HCT116 (cell line): ENCODE measurements around the gene A2M. TPM values are rescaled to one million over a fixed set of nuclear protein-coding genes. Genes with fewer than 3 reads are reported as not detected.

Experiments used
- ATAC-seq: fragments of 200-7000 bp; cut with Tn5 transposase; 2 replicates; pipeline ENCODE4 v1.9.1; 2020; ENCODE audit warnings: mild to moderate bottlenecking, moderate library complexity
- BruUV-seq: library from RNA; stranded (reverse); fragments of 400-500 nt; replicated peaks from 2 replicates; lab custom pipeline; 2021; lab: Mats Ljungman, UMichigan
- CTCF ChIA-PET: fragments of 300-600 bp; sonication (Branson Sonifier 250); formaldehyde crosslinking; loops from one replicate; lab custom pipeline; 2021; ENCODE audit warnings: antibody characterized with exemption; lab: Charles Lee
- POLR2A ChIA-PET: fragments of 300-600, 350-600 bp; sonication (Branson Sonifier 250); formaldehyde crosslinking; loops from one replicate; lab custom pipeline; 2021; ENCODE audit warnings: antibody characterized with exemption; lab: Charles Lee
- RAD21 ChIA-PET, 2 experiments: fragments of 300-600 bp; sonication (Branson Sonifier 250); formaldehyde crosslinking; loops; one replicate each; lab custom pipeline; 2023; ENCODE audit warnings: low total read pairs in 2 of 2; ENCODE audit not compliant: uncharacterized antibody in 2 of 2, unreplicated experiment in 2 of 2, low non-redundant PET in 1 of 2; lab: Charles Lee
- DNase-seq: peaks from one replicate; pipeline ENCODE4 v3.0.0-alpha.2; 2010; ENCODE audit warnings: low read depth, low spot score
- H2AFZ ChIP-seq: fragments of 200-600 bp; shearing (Covaris generic), sonication (generic); 2 replicates; pipeline ENCODE4 v1.6.1; 2017; ENCODE audit warnings: low read depth, mixed run types, mixed read lengths, antibody characterized with exemption, low read length; ENCODE audit not compliant: poor library complexity, severe bottlenecking
- H3K27ac ChIP-seq: 2 replicates; pipeline ENCODE4 v1.5.1; 2012; ENCODE audit warnings: low read depth, low read length
- H3K27me3 ChIP-seq: fragments of 200-600 bp; sonication (generic); 2 replicates; pipeline ENCODE4 v1.6.1; 2016; ENCODE audit warnings: mixed run types, low read length, mixed read lengths; ENCODE audit not compliant: insufficient read depth
- H3K36me3 ChIP-seq, 2 experiments: fragments of 200-500 bp in 1 of 2; fragments of 200-600 bp in 1 of 2; sonication (Bioruptor generic) in 1 of 2; sonication (generic) in 1 of 2; 2 replicates each; pipeline versions ENCODE4 v1.5.1 to v1.6.1; 2014 to 2016; ENCODE audit warnings: low read length in 2 of 2, inconsistent platforms in 1 of 2, mixed read lengths in 1 of 2, mixed run types in 1 of 2; ENCODE audit not compliant: insufficient read depth in 2 of 2, control insufficient read depth in 1 of 2
- H3K4me1 ChIP-seq, 2 experiments: fragments of 200-600 bp in 1 of 2; sonication (generic) in 1 of 2; 2 replicates each; pipeline versions ENCODE4 v1.5.1 to v1.6.1; 2012 to 2017; ENCODE audit warnings: low read length in 2 of 2, inconsistent platforms in 1 of 2, mild to moderate bottlenecking in 1 of 2, mixed read lengths in 1 of 2, mixed run types in 1 of 2, moderate library complexity in 1 of 2; ENCODE audit not compliant: insufficient read depth in 2 of 2, control insufficient read depth in 1 of 2
- H3K4me2 ChIP-seq: fragments of 200-600 bp; sonication (generic); 2 replicates; pipeline ENCODE4 v1.6.1; 2017; ENCODE audit warnings: mixed run types, low read length, mixed read lengths
- H3K4me3 ChIP-seq, 2 experiments: fragments of 200-600 bp in 1 of 2; sonication (generic) in 1 of 2; replicated peaks in 1 of 2; 2 replicates each; pipeline ENCODE4 v1.5.1; 2011 to 2016; ENCODE audit warnings: low read length in 2 of 2, control low read depth in 1 of 2, low read depth in 1 of 2, mild to moderate bottlenecking in 1 of 2, mixed read lengths in 1 of 2, mixed run types in 1 of 2
- H3K79me2 ChIP-seq: fragments of 200-600 bp; sonication (generic); 2 replicates; pipeline ENCODE4 v1.6.1; 2017; ENCODE audit warnings: mild to moderate bottlenecking, mixed run types, low read length, moderate library complexity, mixed read lengths; ENCODE audit not compliant: insufficient read depth
- H3K9ac ChIP-seq: fragments of 200-600 bp; sonication (generic); 2 replicates; pipeline ENCODE4 v1.6.1; 2016; ENCODE audit warnings: low read length, mixed read lengths
- H3K9me2 ChIP-seq: fragments of 200-600 bp; sonication (generic), shearing (Covaris generic); 2 replicates; pipeline ENCODE4 v1.6.1; 2017; ENCODE audit warnings: mixed run types, mild to moderate bottlenecking, moderate library complexity; ENCODE audit not compliant: insufficient read depth
- H3K9me3 ChIP-seq, 2 experiments: fragments of 200-500 bp in 1 of 2; fragments of 200-600 bp in 1 of 2; sonication (Bioruptor generic) in 1 of 2; sonication (generic) in 1 of 2; 2 replicates each; pipeline ENCODE4 v1.6.1; 2014 to 2017; ENCODE audit warnings: low read length in 2 of 2, mixed read lengths in 2 of 2, inconsistent platforms in 1 of 2, low read depth in 1 of 2, mild to moderate bottlenecking in 1 of 2, mixed run types in 1 of 2, moderate library complexity in 1 of 2; ENCODE audit not compliant: control insufficient read depth in 1 of 2, insufficient read depth in 1 of 2
- H4K20me1 ChIP-seq: fragments of 200-600 bp; sonication (generic), shearing (Covaris generic); 2 replicates; pipeline ENCODE4 v1.6.1; 2017; ENCODE audit warnings: mixed run types, mild to moderate bottlenecking, moderate library complexity; ENCODE audit not compliant: insufficient read depth
- CBX3 ChIP-seq: IDR thresholded peaks from 2 replicates; pipeline ENCODE4 v1.6.1; 2012; ENCODE audit warnings: low read depth
- RAD21 ChIP-seq: IDR thresholded peaks from 2 replicates; pipeline ENCODE4 v1.6.1; 2012; ENCODE audit warnings: low read depth, mild to moderate bottlenecking
- SIN3A ChIP-seq: IDR thresholded peaks from 2 replicates; pipeline ENCODE4 v1.6.1; 2012; ENCODE audit warnings: low read depth
- SP1 ChIP-seq: IDR thresholded peaks from 2 replicates; pipeline ENCODE4 v1.6.1; 2012; ENCODE audit warnings: low read depth
- intact Hi-C: fragments of 100-400 bp; cut with micrococcal nuclease; formaldehyde crosslinking; loops from 2 replicates; pipeline ENCODE4 v1.10.0; 2022
- total RNA-seq: library from RNA; stranded (reverse); gene quantifications from one replicate; pipeline ENCODE4 v1.2.1, GENCODE V29; 2021; ENCODE audit not compliant: unreplicated experiment
- TF ChIP-seq, protein P1 (sequence below): IDR thresholded peaks from 2 replicates; pipeline ENCODE4 v1.6.1; 2011; ENCODE audit warnings: mild to moderate bottlenecking, low read length, moderate library complexity; ENCODE audit not compliant: insufficient replicate concordance; ENCODE audit errors: extremely low read depth
- TF ChIP-seq, protein P2 (sequence below): IDR thresholded peaks from 2 replicates; pipeline ENCODE4 v1.6.1; 2012
- TF ChIP-seq, protein P3 (sequence below), 3 experiments: fragments of 200-600 bp in 1 of 3; sonication (generic) in 1 of 3; IDR thresholded peaks in 2 of 3; conservative IDR thresholded peaks in 1 of 3; 2 replicates each; pipeline ENCODE4 v1.5.1; 2012 to 2017; ENCODE audit warnings: low read depth in 2 of 3, low read length in 2 of 3, antibody characterized with exemption in 1 of 3, borderline replicate concordance in 1 of 3, control low read depth in 1 of 3, mild to moderate bottlenecking in 1 of 3, mixed read lengths in 1 of 3, mixed run types in 1 of 3, moderate library complexity in 1 of 3; ENCODE audit not compliant: insufficient read depth in 1 of 3
- TF ChIP-seq, protein P4 (sequence below): IDR thresholded peaks from 2 replicates; pipeline ENCODE4 v1.6.1; 2012

A2M gene
- total RNA-seq, 1 experiment from 2014 or later, result 3.0 TPM

GRCh38 chr12:9043766-9044165 is 72.0 kb downstream of the A2M start (continued):
- TF ChIP-seq, protein P1, sequence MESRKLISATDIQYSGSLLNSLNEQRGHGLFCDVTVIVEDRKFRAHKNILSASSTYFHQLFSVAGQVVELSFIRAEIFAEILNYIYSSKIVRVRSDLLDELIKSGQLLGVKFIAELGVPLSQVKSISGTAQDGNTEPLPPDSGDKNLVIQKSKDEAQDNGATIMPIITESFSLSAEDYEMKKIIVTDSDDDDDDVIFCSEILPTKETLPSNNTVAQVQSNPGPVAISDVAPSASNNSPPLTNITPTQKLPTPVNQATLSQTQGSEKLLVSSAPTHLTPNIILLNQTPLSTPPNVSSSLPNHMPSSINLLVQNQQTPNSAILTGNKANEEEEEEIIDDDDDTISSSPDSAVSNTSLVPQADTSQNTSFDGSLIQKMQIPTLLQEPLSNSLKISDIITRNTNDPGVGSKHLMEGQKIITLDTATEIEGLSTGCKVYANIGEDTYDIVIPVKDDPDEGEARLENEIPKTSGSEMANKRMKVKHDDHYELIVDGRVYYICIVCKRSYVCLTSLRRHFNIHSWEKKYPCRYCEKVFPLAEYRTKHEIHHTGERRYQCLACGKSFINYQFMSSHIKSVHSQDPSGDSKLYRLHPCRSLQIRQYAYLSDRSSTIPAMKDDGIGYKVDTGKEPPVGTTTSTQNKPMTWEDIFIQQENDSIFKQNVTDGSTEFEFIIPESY, result no peak
- no peak for TF ChIP-seq RAD21

GRCh38 chr12:9041321-9041720 is 74.4 kb downstream of the A2M start:
- Histone ChIP-seq H3K4me3 (no peak overlapping the region), H3K27ac (no peak overlapping the region), H3K36me3 (no peaks in the 10 kb centered on the region), H3K9me2 (no peaks in the 10 kb centered on the region), H3K4me2 (no peak overlapping the region), H4K20me1 (no peaks in the 10 kb centered on the region), H3K9ac (no peak overlapping the region), H3K79me2 (no peaks in the 10 kb centered on the region), H2AFZ (no peak overlapping the region), H3K4me1 (no peaks in the 10 kb centered on the region), H3K27me3 (0 out of 2 replicates have a peak, but pooled peaks cover 4% of the 10 kb centered on the region), H3K9me3 (no peaks in the 10 kb centered on the region)
- DNase-seq (no peak), ATAC-seq (no peak)
- TF ChIP-seq, protein P2, sequence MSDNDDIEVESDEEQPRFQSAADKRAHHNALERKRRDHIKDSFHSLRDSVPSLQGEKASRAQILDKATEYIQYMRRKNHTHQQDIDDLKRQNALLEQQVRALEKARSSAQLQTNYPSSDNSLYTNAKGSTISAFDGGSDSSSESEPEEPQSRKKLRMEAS, result no peak
- TF ChIP-seq CBX3 (no peak), SP1 (no peak), SIN3A (no peak)
- TF ChIP-seq, protein P3, sequence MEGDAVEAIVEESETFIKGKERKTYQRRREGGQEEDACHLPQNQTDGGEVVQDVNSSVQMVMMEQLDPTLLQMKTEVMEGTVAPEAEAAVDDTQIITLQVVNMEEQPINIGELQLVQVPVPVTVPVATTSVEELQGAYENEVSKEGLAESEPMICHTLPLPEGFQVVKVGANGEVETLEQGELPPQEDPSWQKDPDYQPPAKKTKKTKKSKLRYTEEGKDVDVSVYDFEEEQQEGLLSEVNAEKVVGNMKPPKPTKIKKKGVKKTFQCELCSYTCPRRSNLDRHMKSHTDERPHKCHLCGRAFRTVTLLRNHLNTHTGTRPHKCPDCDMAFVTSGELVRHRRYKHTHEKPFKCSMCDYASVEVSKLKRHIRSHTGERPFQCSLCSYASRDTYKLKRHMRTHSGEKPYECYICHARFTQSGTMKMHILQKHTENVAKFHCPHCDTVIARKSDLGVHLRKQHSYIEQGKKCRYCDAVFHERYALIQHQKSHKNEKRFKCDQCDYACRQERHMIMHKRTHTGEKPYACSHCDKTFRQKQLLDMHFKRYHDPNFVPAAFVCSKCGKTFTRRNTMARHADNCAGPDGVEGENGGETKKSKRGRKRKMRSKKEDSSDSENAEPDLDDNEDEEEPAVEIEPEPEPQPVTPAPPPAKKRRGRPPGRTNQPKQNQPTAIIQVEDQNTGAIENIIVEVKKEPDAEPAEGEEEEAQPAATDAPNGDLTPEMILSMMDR (IDR thresholded peaks at IDR 0.05 in 2 of 3, conservative IDR thresholded peaks at IDR 0.05 in 1 of 3; ENCODE audit: borderline replicate concordance in 1 of 3, insufficient read depth in 1 of 3, low read depth in 2 of 3, low read length in 2 of 3), result no peak
- TF ChIP-seq, protein P4, sequence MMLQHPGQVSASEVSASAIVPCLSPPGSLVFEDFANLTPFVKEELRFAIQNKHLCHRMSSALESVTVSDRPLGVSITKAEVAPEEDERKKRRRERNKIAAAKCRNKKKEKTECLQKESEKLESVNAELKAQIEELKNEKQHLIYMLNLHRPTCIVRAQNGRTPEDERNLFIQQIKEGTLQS, result no peak
- CTCF ChIA-PET, result interaction anchor here (0.6 to 1.2 kb wide), 2 partner anchors 8 to 384 kb away, joined by 3 to 5 read pairs; no protein-coding TSS in a partner anchor
- no TSS peak for BruUV-seq
- RAD21 ChIA-PET, result no interaction called here
- intact Hi-C loops, result no loop called here
- POLR2A ChIA-PET, result no interaction called here
